EH (cell line): ENCODE results near the gene FKBP1B.
"Not testable (repeated sequence)": the region's sequence is repeated elsewhere in the genome, so short reads cannot be mapped to it uniquely, and the experiment has no call there.

Source experiments
- DNase-seq: peaks from one replicate; pipeline ENCODE4 v3.0.0-alpha.2; 2015; ENCODE audit warnings: low read depth

FKBP1B gene

GRCh38 chr2:24022975-24023575 lies 26.5 kb upstream of the FKBP1B start:
- DNase-seq, result no peak

GRCh38 chr2:24024018-24024417 lies 25.5 kb upstream of the FKBP1B start:
- DNase-seq, result peak; percentile 61

DNA sequence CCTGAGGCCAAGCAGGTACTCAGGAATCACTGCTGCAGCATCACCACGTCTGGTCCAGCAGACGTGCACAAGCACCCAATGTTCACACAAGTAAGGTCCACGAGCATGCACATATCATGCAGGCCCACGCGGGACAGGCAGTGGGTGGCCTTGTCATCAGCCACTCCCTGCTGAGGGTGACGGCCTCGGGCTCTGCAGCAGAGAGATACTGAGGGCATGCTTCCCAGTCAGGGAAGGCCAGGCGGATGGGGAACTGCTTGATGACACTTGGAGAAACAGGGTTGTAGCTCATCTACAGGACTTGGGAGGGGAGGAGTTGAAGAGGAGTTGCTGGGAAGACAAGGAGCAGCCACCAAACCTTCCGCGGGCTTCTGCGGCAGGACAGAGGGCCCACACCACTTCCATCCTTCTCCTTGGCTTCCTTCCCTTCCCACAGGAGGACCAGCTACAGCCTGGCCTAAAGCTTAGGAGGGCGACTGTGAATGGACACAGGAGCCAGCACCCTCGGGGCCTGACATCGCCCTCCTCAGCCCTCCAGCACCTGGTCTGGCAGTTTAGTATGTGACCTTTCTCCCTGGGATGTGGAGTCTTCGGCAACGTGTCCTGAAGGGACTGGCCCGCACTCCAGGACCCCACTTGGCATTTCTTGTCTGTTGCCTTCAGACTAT lies 24.4 kb upstream of the FKBP1B start:
- DNase-seq, result no peak

DNA sequence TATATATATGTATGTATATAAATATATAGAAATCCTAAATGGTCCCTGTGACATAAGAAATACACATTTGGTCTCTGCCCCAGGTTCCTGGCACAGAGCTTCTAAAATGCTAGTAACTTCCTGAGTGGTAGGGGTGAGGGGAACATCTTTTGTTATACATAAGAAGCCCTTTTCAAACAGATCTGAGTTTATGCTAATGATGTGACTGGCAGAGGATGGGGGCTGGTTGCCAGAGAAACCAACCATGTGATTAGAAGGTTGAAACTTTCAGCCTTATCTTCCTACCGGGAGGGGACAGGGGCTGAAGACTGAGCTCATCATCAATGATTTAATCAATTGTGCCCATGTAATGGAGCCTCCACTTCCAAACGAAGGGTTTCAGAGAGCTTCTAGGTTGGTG lies 23.3 kb upstream of the FKBP1B start:
- DNase-seq, result no peak

- DNase-seq, result no peak
These were observed 10.6 kb upstream of the FKBP1B start for GRCh38 chr2:24038786-24039499.

- DNase-seq, result peak; percentile 31
These were observed 9.0 kb upstream of the FKBP1B start for GRCh38 chr2:24040511-24040910.

DNA sequence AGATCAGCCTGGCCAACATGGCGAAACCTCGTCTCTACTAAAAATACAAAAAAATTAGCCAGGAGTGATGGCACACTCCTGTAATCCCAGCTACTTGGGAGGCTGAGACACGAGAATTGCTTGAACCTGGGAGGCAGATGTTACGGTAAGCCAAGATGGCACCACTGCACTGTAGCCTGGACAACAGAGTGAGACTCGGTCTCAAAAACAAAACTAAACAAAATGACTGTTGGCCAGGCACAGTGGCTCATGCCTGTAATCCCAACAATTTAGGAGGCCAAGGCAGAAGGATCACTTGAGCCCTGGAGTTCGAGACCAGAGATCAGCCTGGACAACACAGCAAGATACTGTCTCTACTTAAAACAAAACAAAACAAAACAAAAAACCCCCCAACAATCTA lies 6.4 kb upstream of the FKBP1B start:
- DNase-seq, result not testable (repeated sequence)

DNA sequence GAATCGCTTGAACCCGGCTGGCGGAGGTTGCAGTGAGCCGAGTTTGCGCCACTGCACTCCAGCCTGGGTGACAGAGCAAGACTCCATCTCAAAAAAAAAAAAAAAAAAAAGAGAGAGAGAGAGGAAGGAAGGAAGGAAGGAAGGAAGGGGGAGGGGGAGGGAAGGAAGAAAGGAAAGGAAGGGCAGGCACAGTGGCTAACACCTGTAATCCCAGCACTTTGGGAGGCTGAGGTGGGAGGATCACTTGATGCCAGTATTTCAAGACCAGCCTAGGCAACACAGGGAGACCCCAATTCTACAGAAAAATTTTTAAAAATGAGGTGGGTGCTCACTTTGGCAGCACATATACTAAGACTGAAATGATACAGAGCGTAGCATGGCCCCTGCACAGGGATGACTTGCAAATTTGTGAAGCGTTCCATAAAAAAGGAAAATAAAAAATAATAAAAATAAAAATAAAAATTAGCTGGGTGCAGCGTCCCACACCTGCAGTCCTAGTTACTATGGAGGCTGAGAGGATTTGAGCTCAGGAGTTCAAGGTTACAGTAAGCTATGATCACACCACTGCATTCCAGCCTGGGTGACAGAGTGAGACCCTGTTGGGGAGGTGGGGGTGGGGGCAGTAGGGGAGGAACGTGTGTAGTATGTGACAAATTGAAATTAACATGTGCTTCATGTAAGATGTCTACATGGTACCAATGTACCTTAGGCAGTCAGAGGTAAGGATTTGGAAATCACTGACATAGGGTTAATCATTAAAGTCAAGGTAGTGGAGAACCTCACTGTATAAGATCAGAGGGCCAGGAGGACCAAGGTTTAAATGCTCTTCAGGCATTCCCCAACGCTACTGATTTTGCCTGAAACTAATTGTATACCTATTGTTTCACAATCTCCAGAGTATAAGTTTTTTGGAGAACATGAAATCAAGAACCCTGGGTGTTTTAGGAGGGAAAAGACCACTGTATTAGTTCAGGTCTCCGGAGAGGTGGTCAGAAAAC lies 3.7 kb upstream of the FKBP1B start:
- no peak for DNase-seq

DNA sequence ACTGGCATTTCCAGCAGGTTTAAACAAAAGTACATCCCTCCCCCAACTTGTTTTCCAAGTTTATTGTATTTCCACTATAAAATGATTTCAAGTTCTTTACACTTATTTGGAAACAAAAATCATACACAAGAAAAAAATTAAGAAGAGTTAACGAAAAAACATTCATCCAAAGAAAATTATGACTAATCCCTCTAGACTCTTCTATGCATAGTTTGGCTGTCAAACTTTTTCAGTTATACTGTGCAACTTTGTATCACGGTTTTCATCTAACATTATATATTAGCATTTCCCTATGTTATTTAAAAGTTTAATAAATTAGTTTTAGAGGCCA lies 3.0 kb upstream of the FKBP1B start:
- DNase-seq, result peak; percentile 15

DNA sequence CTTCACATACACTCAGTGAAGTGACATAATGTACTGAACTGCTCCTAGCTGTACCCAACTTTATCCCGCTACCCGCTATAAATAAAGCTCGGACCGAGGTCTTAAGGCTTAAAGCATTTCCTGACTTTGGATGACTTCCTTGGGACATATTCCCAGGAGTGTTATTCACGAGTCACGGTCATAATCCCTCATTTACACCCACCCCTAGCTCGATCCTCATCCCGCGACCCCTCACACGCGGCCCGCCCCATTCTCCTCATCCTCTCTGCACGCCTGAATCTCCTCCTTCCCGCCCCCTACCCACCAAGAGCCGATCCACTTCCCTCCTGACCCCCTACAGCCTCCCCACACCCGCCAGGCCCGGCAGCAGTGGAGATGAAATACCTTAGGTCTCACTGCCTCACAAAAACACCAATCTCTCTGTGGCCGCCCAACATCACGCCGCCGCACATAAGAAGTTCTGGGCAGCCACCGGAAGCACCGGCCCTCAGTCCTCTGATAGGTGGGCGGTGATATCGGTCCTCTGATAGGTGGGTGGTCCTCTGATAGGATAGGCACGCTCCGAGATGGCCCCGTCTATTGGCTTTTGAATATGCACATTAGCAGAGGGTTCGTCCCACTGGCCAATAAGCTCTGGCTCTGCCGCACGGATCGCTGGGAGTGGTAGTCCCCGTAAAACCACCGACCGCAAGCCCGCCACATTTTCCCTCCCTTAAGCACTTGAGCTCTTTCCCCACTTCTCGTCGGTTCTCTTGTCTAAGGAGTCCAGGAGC lies 2.4 kb upstream of the FKBP1B start, which contains the start of gene WDCP:
TSS of gene WDCP (minus strand) at position 462 of the 773 bp plus-strand sequence. CDS start 7,897 bp downstream, outside the sequence.
- DNase-seq, result peak; percentile 99

GRCh38 chr2:24047703-24048033 lies 1.9 kb upstream of the FKBP1B start:
- no peak for DNase-seq

DNA sequence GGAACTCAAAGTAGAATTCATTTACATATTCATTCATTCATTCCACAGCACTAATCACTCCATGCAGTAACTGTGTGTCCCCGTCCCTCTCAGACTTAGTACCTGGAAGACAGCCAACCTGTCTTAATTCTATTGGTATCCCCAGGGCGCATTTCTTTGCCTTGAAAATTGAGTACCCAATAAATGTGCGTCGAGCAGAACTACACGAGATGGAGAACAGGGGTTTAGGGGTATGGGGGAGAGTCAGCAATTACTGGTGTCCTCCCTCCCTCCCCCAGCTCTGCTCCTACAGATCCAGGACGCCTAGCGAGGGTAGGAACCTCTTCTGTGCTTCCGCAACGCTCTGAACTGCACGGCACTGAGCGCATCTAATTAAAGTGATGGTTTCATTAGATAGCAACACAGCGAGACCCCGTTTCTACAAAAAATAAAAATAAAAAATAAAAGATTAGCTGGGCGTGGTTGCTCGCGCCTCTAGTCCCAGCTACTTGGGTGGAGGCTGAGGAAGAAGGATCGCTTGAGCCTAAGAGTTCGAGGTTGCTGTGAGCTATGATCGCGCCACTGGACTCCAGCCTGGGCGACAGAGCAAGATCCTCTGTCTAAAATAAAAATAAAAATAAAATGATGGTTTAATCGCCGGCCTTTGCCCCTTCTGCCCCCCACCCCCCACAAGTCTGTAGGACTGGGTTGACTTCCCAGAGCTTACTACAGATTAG lies 614 bp upstream of the FKBP1B start:
- DNase-seq, result peak; percentile 26

- DNase-seq, result peak; percentile 32
These were observed 769 bp downstream of the FKBP1B start for GRCh38 chr2:24050041-24050979.

GRCh38 chr2:24051833-24052232 lies 2.3 kb downstream of the FKBP1B start:
- DNase-seq, result no peak

DNA sequence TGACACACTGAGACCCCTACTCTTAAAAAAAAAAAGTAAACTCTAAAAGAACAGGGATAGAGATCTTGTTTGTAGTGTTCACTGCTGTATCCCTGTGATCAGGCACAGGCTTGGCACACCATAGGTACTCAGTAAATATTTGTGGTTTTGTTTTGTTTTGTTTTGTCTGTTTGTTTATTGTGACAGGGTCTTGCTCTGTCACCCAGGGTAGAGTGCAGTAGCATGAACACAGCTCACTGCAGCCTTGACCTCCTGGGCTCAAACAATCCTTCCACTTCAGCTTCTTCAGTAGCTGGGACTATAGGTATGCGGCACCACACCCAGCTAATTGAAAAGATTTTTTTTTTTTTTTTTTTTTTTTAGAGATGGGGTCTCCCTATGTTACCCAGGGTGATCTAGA lies 3.4 kb downstream of the FKBP1B start:
- no peak for DNase-seq

GRCh38 chr2:24054366-24055010 lies 4.9 kb downstream of the FKBP1B start:
- DNase-seq, result no peak

GRCh38 chr2:24055750-24056149 lies 6.2 kb downstream of the FKBP1B start:
- DNase-seq, result no peak

DNA sequence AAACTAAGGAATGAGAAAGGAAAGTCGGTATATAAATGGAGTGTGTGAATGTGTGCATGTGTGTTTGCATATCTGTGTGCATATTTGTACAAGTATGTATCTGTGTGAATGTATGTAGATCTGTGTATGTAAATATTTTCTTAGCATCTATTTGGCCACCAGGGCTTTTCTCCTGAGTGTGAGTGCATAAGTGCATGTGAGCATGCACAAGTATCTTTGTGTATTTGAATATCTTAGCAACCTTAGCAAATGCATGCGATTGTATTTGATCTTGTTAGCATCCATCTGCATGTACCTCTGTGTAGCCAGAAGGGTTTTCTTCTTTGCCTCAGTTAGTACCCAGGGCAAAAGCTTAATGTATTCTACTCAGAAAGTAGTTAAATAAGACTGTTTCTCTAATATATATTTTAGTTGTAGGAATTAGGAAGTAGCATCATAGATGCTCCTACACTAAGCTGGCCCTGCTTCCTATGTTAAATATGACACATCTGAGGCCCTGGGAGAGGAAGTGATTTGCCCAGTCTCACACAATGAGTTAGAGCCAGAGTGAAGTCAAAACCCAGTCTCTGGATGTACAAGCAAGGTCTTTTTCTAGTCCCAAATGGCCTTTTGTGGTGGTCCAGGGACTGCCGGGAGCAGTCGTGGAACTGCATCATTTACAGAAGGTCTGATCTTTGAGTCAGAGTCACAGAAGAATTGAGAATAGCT lies 9.2 kb downstream of the FKBP1B start:
- no peak for DNase-seq

DNA sequence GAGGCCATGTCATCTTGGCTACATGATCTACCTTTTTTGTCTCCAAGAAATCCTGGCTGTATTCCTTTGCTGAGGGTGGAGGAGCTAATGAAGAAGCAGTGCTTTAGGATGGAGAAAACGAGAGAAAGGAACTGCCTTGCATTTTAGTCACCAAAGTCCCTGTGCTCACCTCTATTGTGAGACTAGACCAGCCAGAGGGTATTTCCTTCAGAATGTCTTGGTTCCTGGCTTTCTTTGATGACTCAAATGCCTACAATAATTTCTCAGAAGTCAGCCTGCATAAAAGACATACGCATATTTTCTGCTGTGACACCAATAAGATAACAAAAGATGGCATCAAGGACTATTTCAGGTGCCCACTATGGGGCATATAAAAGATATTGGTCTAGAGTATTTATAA lies 15.8 kb downstream of the FKBP1B start:
- DNase-seq, result no peak
